ENCODE data around the gene ACTN1.
A peak's percentile ranks its signal among the peaks of the same experiment; 100 is the strongest.

Gene ACTN1

GRCh38 chr14:68949601-68949965 lies 29.5 kb downstream of the ACTN1 start:
- no peak for FAIRE-seq

- FAIRE-seq = no peak
Measured at GRCh38 chr14:68948686-68949600, 30.2 kb downstream of the ACTN1 start.

GRCh38 chr14:68947802-68948201 lies 31.3 kb downstream of the ACTN1 start:
- no peak for FAIRE-seq

- no peak for FAIRE-seq
Measured at GRCh38 chr14:68946489-68946822, 32.6 kb downstream of the ACTN1 start.

- no peak for FAIRE-seq
Measured at GRCh38 chr14:68945585-68946488, 33.3 kb downstream of the ACTN1 start.

GRCh38 chr14:68945190-68945584 lies 33.9 kb downstream of the ACTN1 start:
- FAIRE-seq = no peak

GRCh38 chr14:68944162-68944561 lies 34.9 kb downstream of the ACTN1 start:
- no peak for FAIRE-seq

GRCh38 chr14:68943107-68943506 lies 36.0 kb downstream of the ACTN1 start:
- no peak for FAIRE-seq

GRCh38 chr14:68942296-68943035 lies 36.6 kb downstream of the ACTN1 start:
- FAIRE-seq = no peak

GRCh38 chr14:68941820-68942219 lies 37.3 kb downstream of the ACTN1 start:
- FAIRE-seq = no peak

- FAIRE-seq = no peak
Measured at GRCh38 chr14:68940614-68941185, 38.4 kb downstream of the ACTN1 start.

- FAIRE-seq = no peak
Measured at GRCh38 chr14:68939893-68940613, 39.0 kb downstream of the ACTN1 start.

- peak; percentile 21 for FAIRE-seq
Measured at GRCh38 chr14:68939181-68939892, 39.8 kb downstream of the ACTN1 start.

GRCh38 chr14:68938271-68939150 lies 40.6 kb downstream of the ACTN1 start:
- FAIRE-seq = peak; percentile 93

GRCh38 chr14:68937471-68938270 lies 41.4 kb downstream of the ACTN1 start:
- FAIRE-seq = no peak

GRCh38 chr14:68936980-68937379 lies 42.1 kb downstream of the ACTN1 start:
- no peak for FAIRE-seq

- FAIRE-seq = no peak
Measured at GRCh38 chr14:68936476-68936875, 42.6 kb downstream of the ACTN1 start.

- FAIRE-seq = no peak
Measured at GRCh38 chr14:68935761-68936214, 43.3 kb downstream of the ACTN1 start.

- no peak for FAIRE-seq
Measured at GRCh38 chr14:68934066-68934465, 45.0 kb downstream of the ACTN1 start.
